Memory B cell (primary cell): ENCODE data around the gene PARVB.

Experiments used
- ATAC-seq: fragments of 150-1000 bp; cut with Tn5 transposase; 2 replicates; pipeline ENCODE4 v1.10.0; 2021; ENCODE audit warnings: low read depth, mild to moderate bottlenecking, moderate library complexity
- DNase-seq, 2 donors: peaks; one replicate each; pipeline ENCODE4 v3.0.0; 2022; ENCODE audit warnings: low spot score in 2 of 2
- H3K27ac Mint-ChIP-seq: one replicate; pipeline ENCODE4 v1.8.0; 2022; ENCODE audit warnings: mild to moderate bottlenecking, moderate library complexity, mixed read lengths
- H3K27me3 Mint-ChIP-seq: one replicate; pipeline ENCODE4 v1.8.0; 2022; ENCODE audit warnings: mixed read lengths
- H3K36me3 Mint-ChIP-seq: one replicate; pipeline ENCODE4 v1.8.0; 2022; ENCODE audit warnings: mild to moderate bottlenecking, mixed read lengths
- H3K4me1 Mint-ChIP-seq: one replicate; pipeline ENCODE4 v1.8.0; 2022; ENCODE audit warnings: mixed read lengths
- H3K4me3 Mint-ChIP-seq: one replicate; pipeline ENCODE4 v1.8.0; 2022; ENCODE audit warnings: mild to moderate bottlenecking, moderate library complexity, mixed read lengths
- H3K9me3 Mint-ChIP-seq: one replicate; pipeline ENCODE4 v1.8.0; 2022; ENCODE audit warnings: mixed read lengths

The PARVB gene

GRCh38 chr22:44087089-44087430, 63.0 kb downstream of the PARVB start:
- no peaks in the 10 kb centered on the region for H3K27me3 Mint-ChIP-seq
- no peak overlapping the region for H3K4me3 Mint-ChIP-seq
- H3K9me3 Mint-ChIP-seq = no peaks in the 10 kb centered on the region
- no peak overlapping the region for H3K27ac Mint-ChIP-seq
- DNase-seq = no peak
- no peak for ATAC-seq
- H3K4me1 Mint-ChIP-seq = peaks cover 11% of the 10 kb centered on the region
- peaks cover 9% of the 10 kb centered on the region for H3K36me3 Mint-ChIP-seq

GRCh38 chr22:44088976-44089570, 65.0 kb downstream of the PARVB start:
- Mint-ChIP-seq H3K4me1 (peaks cover 7% of the 10 kb centered on the region), H3K27ac (no peak overlapping the region), H3K36me3 (peaks cover 2% of the 10 kb centered on the region), H3K27me3 (no peaks in the 10 kb centered on the region), H3K9me3 (no peaks in the 10 kb centered on the region), H3K4me3 (no peak overlapping the region)
- ATAC-seq = no peak
- no peak for DNase-seq

GRCh38 chr22:44089717-44090570, 65.8 kb downstream of the PARVB start:
- Mint-ChIP-seq H3K36me3 (peaks cover 6% of the 10 kb centered on the region), H3K4me1 (peaks cover 7% of the 10 kb centered on the region), H3K4me3 (no peak overlapping the region), H3K27me3 (no peaks in the 10 kb centered on the region), H3K27ac (no peak overlapping the region), H3K9me3 (no peaks in the 10 kb centered on the region)
- DNase-seq (no peak), ATAC-seq (no peak)

- Mint-ChIP-seq H3K27ac (no peak overlapping the region), H3K4me3 (no peak overlapping the region), H3K4me1 (peaks cover 6% of the 10 kb centered on the region), H3K36me3 (peaks cover 5% of the 10 kb centered on the region), H3K9me3 (no peaks in the 10 kb centered on the region), H3K27me3 (no peaks in the 10 kb centered on the region)
- ATAC-seq (no peak), DNase-seq (no peak)
These were observed 66.4 kb downstream of the PARVB start for GRCh38 chr22:44090571-44090905.

GRCh38 chr22:44091021-44091721, 67.1 kb downstream of the PARVB start:
- Mint-ChIP-seq H3K9me3 (no peaks in the 10 kb centered on the region), H3K4me3 (no peak overlapping the region), H3K27ac (no peak overlapping the region), H3K36me3 (peaks cover 4% of the 10 kb centered on the region), H3K4me1 (peaks cover 3% of the 10 kb centered on the region), H3K27me3 (no peaks in the 10 kb centered on the region)
- no peak for DNase-seq
- peak; percentile 32 for ATAC-seq

GRCh38 chr22:44091751-44092150, 67.6 kb downstream of the PARVB start:
- Mint-ChIP-seq H3K27me3 (no peaks in the 10 kb centered on the region), H3K9me3 (no peaks in the 10 kb centered on the region), H3K36me3 (peaks cover 8% of the 10 kb centered on the region), H3K4me3 (no peak overlapping the region), H3K4me1 (peaks cover 3% of the 10 kb centered on the region), H3K27ac (no peak overlapping the region)
- ATAC-seq (no peak), DNase-seq (no peak)

- Mint-ChIP-seq H3K4me3 (no peak overlapping the region), H3K36me3 (peaks cover 8% of the 10 kb centered on the region), H3K9me3 (no peaks in the 10 kb centered on the region), H3K27ac (no peak overlapping the region), H3K4me1 (peaks cover 3% of the 10 kb centered on the region), H3K27me3 (no peaks in the 10 kb centered on the region)
- ATAC-seq (no peak), DNase-seq (no peak)
These were observed 68.6 kb downstream of the PARVB start for GRCh38 chr22:44092636-44093220.

- H3K9me3 Mint-ChIP-seq = no peaks in the 10 kb centered on the region
- H3K27ac Mint-ChIP-seq = no peak overlapping the region
- H3K4me3 Mint-ChIP-seq = no peak overlapping the region
- H3K4me1 Mint-ChIP-seq = peaks cover 3% of the 10 kb centered on the region
- no peak for DNase-seq
- H3K36me3 Mint-ChIP-seq = peaks cover 11% of the 10 kb centered on the region
- no peaks in the 10 kb centered on the region for H3K27me3 Mint-ChIP-seq
- no peak for ATAC-seq
These were observed 69.7 kb downstream of the PARVB start for GRCh38 chr22:44093791-44094190.

GRCh38 chr22:44094751-44095302, 70.7 kb downstream of the PARVB start:
- Mint-ChIP-seq H3K4me1 (peaks cover 3% of the 10 kb centered on the region), H3K36me3 (peaks cover 11% of the 10 kb centered on the region), H3K27me3 (no peaks in the 10 kb centered on the region), H3K27ac (no peak overlapping the region), H3K9me3 (no peaks in the 10 kb centered on the region), H3K4me3 (no peak overlapping the region)
- ATAC-seq (no peak), DNase-seq (no peak)

GRCh38 chr22:44096736-44097135, 72.6 kb downstream of the PARVB start:
- ATAC-seq (no peak), DNase-seq (no peak)
- Mint-ChIP-seq H3K27ac (no peak overlapping the region), H3K4me3 (no peak overlapping the region), H3K4me1 (no peaks in the 10 kb centered on the region), H3K27me3 (no peaks in the 10 kb centered on the region), H3K36me3 (peaks cover 17% of the 10 kb centered on the region), H3K9me3 (no peaks in the 10 kb centered on the region)

GRCh38 chr22:44097263-44098020, 73.3 kb downstream of the PARVB start:
- H3K9me3 Mint-ChIP-seq = no peaks in the 10 kb centered on the region
- ATAC-seq (no peak), DNase-seq (no peak)
- peaks cover 24% of the 10 kb centered on the region for H3K36me3 Mint-ChIP-seq
- no peaks in the 10 kb centered on the region for H3K4me1 Mint-ChIP-seq
- H3K4me3 Mint-ChIP-seq = no peak overlapping the region
- H3K27ac Mint-ChIP-seq = no peak overlapping the region
- H3K27me3 Mint-ChIP-seq = no peaks in the 10 kb centered on the region

- Mint-ChIP-seq H3K27ac (no peak overlapping the region), H3K4me3 (no peak overlapping the region), H3K4me1 (no peaks in the 10 kb centered on the region), H3K27me3 (no peaks in the 10 kb centered on the region), H3K9me3 (no peaks in the 10 kb centered on the region), H3K36me3 (peaks cover 29% of the 10 kb centered on the region)
- no peak for DNase-seq
- ATAC-seq = no peak
These were observed 74.1 kb downstream of the PARVB start for GRCh38 chr22:44098021-44098739.

GRCh38 chr22:44098966-44099530, 74.9 kb downstream of the PARVB start:
- H3K4me3 Mint-ChIP-seq = no peak overlapping the region
- H3K27ac Mint-ChIP-seq = no peak overlapping the region

More at GRCh38 chr22:44098966-44099530, 74.9 kb downstream of the PARVB start:
- Mint-ChIP-seq H3K4me1 (no peaks in the 10 kb centered on the region), H3K36me3 (peaks cover 34% of the 10 kb centered on the region), H3K9me3 (no peaks in the 10 kb centered on the region), H3K27me3 (no peaks in the 10 kb centered on the region)
- ATAC-seq = no peak
- no peak for DNase-seq
